HEK293T (cell line): Measurements from ENCODE around the gene SHANK2.

Experiments used
- BHLHE40 ChIP-seq: fragments of 450-650 bp; IDR thresholded peaks from 2 replicates; pipeline ENCODE4 v1.6.1; 2016; ENCODE audit warnings: mild to moderate bottlenecking, moderate library complexity, borderline replicate concordance
- CTBP1 ChIP-seq: fragments of 450-650 bp; IDR thresholded peaks from 2 replicates; pipeline ENCODE4 v1.6.1; 2016; ENCODE audit warnings: borderline replicate concordance
- ELF4 ChIP-seq: fragments of 450-650 bp; IDR thresholded peaks from 2 replicates; pipeline ENCODE4 v1.6.1; 2017; ENCODE audit warnings: antibody characterized with exemption
- FOXA1 ChIP-seq: fragments of 450-650 bp; IDR thresholded peaks from 2 replicates; pipeline ENCODE4 v1.6.1; 2016; ENCODE audit warnings: mild to moderate bottlenecking
- FOXK2 ChIP-seq: fragments of 450-650 bp; IDR thresholded peaks from 2 replicates; pipeline ENCODE4 v1.6.1; 2016; ENCODE audit warnings: mild to moderate bottlenecking
- LEF1 ChIP-seq: fragments of 450-650 bp; IDR thresholded peaks from 2 replicates; pipeline ENCODE4 v1.6.1; 2017; ENCODE audit warnings: mild to moderate bottlenecking, borderline replicate concordance
- NFRKB ChIP-seq: fragments of 450-650 bp; IDR thresholded peaks from 2 replicates; pipeline ENCODE4 v1.6.1; 2016; ENCODE audit warnings: mild to moderate bottlenecking, moderate library complexity
- SP1 ChIP-seq: fragments of 450-650 bp; IDR thresholded peaks from 2 replicates; pipeline ENCODE4 v1.6.1; 2017
- TF ChIP-seq, protein P1 (sequence below): fragments of 450-650 bp; IDR thresholded peaks from 2 replicates; pipeline ENCODE4 v1.6.1; 2016

DNA sequence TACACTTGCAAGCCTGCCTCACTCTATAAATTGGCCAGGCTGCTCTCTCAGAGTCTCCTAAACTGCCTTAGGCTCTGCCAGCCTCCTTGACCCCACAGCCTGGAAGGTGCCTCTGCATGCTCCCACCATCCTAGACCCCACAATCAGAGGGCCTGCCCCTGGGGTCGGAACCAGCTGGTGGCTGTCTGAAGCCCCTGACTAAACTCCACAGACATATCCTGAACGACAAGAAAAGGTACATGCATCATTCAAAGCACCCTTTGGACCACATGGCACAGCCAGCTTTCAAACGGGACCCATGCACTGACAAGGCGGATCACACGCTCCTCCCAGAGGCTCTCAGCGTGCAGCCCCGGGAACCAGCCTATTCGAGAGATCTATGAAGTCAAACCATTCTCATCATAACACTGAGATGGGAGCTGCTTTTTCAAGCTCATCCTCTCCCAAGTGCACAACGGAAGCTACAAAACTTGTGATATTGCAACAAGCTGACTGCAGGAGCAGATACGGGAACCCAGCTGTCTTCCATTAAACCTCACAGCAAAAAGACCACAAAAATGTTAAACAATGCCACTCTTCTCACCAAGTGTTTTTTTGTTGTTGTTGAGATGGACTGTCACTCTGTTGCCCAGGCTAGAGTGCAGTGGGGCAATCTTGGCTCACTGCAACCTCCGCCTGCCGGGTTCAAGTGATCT, 8.1 kb downstream of the SHANK2 start:
- no peak for TF ChIP-seq SP1
- TF ChIP-seq LEF1: no peak
- TF ChIP-seq NFRKB: no peak
- TF ChIP-seq FOXK2: no peak
- TF ChIP-seq BHLHE40: no peak
- TF ChIP-seq ELF4: no peak
- TF ChIP-seq, protein P1, sequence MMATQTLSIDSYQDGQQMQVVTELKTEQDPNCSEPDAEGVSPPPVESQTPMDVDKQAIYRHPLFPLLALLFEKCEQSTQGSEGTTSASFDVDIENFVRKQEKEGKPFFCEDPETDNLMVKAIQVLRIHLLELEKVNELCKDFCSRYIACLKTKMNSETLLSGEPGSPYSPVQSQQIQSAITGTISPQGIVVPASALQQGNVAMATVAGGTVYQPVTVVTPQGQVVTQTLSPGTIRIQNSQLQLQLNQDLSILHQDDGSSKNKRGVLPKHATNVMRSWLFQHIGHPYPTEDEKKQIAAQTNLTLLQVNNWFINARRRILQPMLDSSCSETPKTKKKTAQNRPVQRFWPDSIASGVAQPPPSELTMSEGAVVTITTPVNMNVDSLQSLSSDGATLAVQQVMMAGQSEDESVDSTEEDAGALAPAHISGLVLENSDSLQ: no peak
- TF ChIP-seq CTBP1: no peak
- TF ChIP-seq FOXA1: no peak
